K562 (cell line): Measurements from ENCODE around the gene SYNE1.

Experiments used
- ELF4 ChIP-seq: fragments of 450-650 bp; formaldehyde crosslinking; IDR thresholded peaks from 2 replicates; pipeline ENCODE4 v1.4.0; 2022; ENCODE audit warnings: missing genetic modification characterization
- EZH2 ChIP-seq: IDR thresholded peaks from 2 replicates; pipeline ENCODE4 v1.6.1; 2012; ENCODE audit warnings: low read depth, mild to moderate bottlenecking, inconsistent platforms, low read length, borderline replicate concordance
- FOS ChIP-seq: IDR thresholded peaks from 3 replicates; pipeline ENCODE4 v1.6.1; 2011; ENCODE audit not compliant: insufficient read length; ENCODE audit errors: extremely low read depth
- ZBTB33 ChIP-seq: sonication (generic); formaldehyde crosslinking; IDR thresholded peaks from 2 replicates; pipeline ENCODE4 v1.8.1; 2023; ENCODE audit warnings: mild to moderate bottlenecking, missing genetic modification reagents

- TF ChIP-seq ELF4: no peak
- TF ChIP-seq EZH2: no peak
- TF ChIP-seq ZBTB33: no peak
- TF ChIP-seq FOS: no peak
Observed at GRCh38 chr6:152572338-152573088, 64.6 kb downstream of the SYNE1 start.
